HEK293 (cell line): Measurements from ENCODE around the gene EFNA2.

ENCODE experiments used
- BCL11A ChIP-seq: fragments of 450-650 bp; formaldehyde crosslinking; IDR thresholded peaks from 2 replicates; pipeline ENCODE4 v1.5.1; 2016; ENCODE audit warnings: low read depth, missing biosample characterization, missing genetic modification characterization
- GLIS1 ChIP-seq: fragments of 450-650 bp; formaldehyde crosslinking; IDR thresholded peaks from 2 replicates; pipeline ENCODE4 v1.5.1; 2016; ENCODE audit warnings: missing biosample characterization, missing genetic modification characterization
- IKZF3 ChIP-seq: fragments of 450-650 bp; IDR thresholded peaks from 2 replicates; pipeline ENCODE4 v1.5.0; 2018; ENCODE audit warnings: missing biosample characterization, mild to moderate bottlenecking, missing genetic modification characterization, moderate library complexity
- KLF7 ChIP-seq: fragments of 450-650 bp; formaldehyde crosslinking; IDR thresholded peaks from 2 replicates; pipeline ENCODE4 v1.5.1; 2016; ENCODE audit warnings: missing biosample characterization, missing genetic modification characterization, borderline replicate concordance
- KLF8 ChIP-seq: fragments of 450-650 bp; formaldehyde crosslinking; IDR thresholded peaks from 2 replicates; pipeline ENCODE4 v1.5.1; 2016; ENCODE audit warnings: missing biosample characterization, missing genetic modification characterization
- OVOL3 ChIP-seq: fragments of 450-650 bp; formaldehyde crosslinking; IDR thresholded peaks from 2 replicates; pipeline ENCODE4 v1.5.1; 2016; ENCODE audit warnings: missing biosample characterization, missing genetic modification characterization
- PRDM1 ChIP-seq: fragments of 450-650 bp; formaldehyde crosslinking; IDR thresholded peaks from 2 replicates; pipeline ENCODE4; 2016; ENCODE audit warnings: missing biosample characterization, missing genetic modification characterization
- SP7 ChIP-seq: fragments of 450-650 bp; formaldehyde crosslinking; IDR thresholded peaks from 2 replicates; pipeline ENCODE4 v1.5.1; 2016; ENCODE audit warnings: missing biosample characterization, missing genetic modification characterization
- ZBTB20 ChIP-seq: fragments of 450-650 bp; formaldehyde crosslinking; IDR thresholded peaks from 2 replicates; pipeline ENCODE4 v1.5.1; 2016; ENCODE audit warnings: missing biosample characterization, missing genetic modification characterization
- ZNF211 ChIP-seq: fragments of 450-650 bp; formaldehyde crosslinking; IDR thresholded peaks from 2 replicates; pipeline ENCODE4 v1.5.1; 2016; ENCODE audit warnings: low read depth, missing biosample characterization, missing genetic modification characterization
- ZNF248 ChIP-seq: fragments of 450-650 bp; formaldehyde crosslinking; IDR thresholded peaks from 2 replicates; pipeline ENCODE4 v1.5.1; 2017; ENCODE audit warnings: missing biosample characterization, missing genetic modification characterization
- ZNF518A ChIP-seq: fragments of 450-650 bp; formaldehyde crosslinking; conservative IDR thresholded peaks from 2 replicates; pipeline ENCODE4 v1.5.1; 2016; ENCODE audit warnings: low read depth, missing biosample characterization, missing genetic modification characterization
- ZNF548 ChIP-seq: fragments of 450-650 bp; formaldehyde crosslinking; IDR thresholded peaks from 2 replicates; pipeline ENCODE4 v1.5.1; 2016; ENCODE audit warnings: missing biosample characterization, missing genetic modification characterization
- ZNF626 ChIP-seq: fragments of 450-650 bp; sonication (Bioruptor Pico); formaldehyde crosslinking; IDR thresholded peaks from 2 replicates; pipeline ENCODE4 v1.5.1; 2018; ENCODE audit warnings: missing biosample characterization, missing genetic modification characterization, inconsistent platforms
- ZNF629 ChIP-seq: fragments of 450-650 bp; formaldehyde crosslinking; IDR thresholded peaks from 2 replicates; pipeline ENCODE4 v1.5.1; 2017; ENCODE audit warnings: missing biosample characterization, missing genetic modification characterization
- ZNF677 ChIP-seq: fragments of 450-650 bp; IDR thresholded peaks from 2 replicates; pipeline ENCODE4 v1.5.0; 2018; ENCODE audit warnings: missing biosample characterization, mild to moderate bottlenecking, missing genetic modification characterization, moderate library complexity
- ZNF777 ChIP-seq: fragments of 450-650 bp; formaldehyde crosslinking; IDR thresholded peaks from 2 replicates; pipeline ENCODE4 v1.5.1; 2017; ENCODE audit warnings: missing biosample characterization, missing genetic modification characterization, borderline replicate concordance
- ZNF791 ChIP-seq: fragments of 450-650 bp; formaldehyde crosslinking; IDR thresholded peaks from 2 replicates; pipeline ENCODE4 v1.5.1; 2016; ENCODE audit warnings: missing biosample characterization, missing genetic modification characterization
- ZNF837 ChIP-seq: fragments of 450-650 bp; formaldehyde crosslinking; IDR thresholded peaks from 2 replicates; pipeline ENCODE4 v1.5.1; 2016; ENCODE audit warnings: missing biosample characterization, missing genetic modification characterization
- TF ChIP-seq, protein P1 (sequence below): fragments of 450-650 bp; formaldehyde crosslinking; IDR thresholded peaks from 2 replicates; pipeline ENCODE4 v1.5.1; 2016; ENCODE audit warnings: missing biosample characterization, missing genetic modification characterization
- TF ChIP-seq, protein P2 (sequence below): fragments of 450-650 bp; formaldehyde crosslinking; IDR thresholded peaks from 2 replicates; pipeline ENCODE4 v1.5.1; 2017; ENCODE audit warnings: missing biosample characterization, missing genetic modification characterization
- TF ChIP-seq, protein P3 (sequence below): fragments of 450-650 bp; formaldehyde crosslinking; IDR thresholded peaks from 2 replicates; pipeline ENCODE4 v1.5.1; 2016; ENCODE audit warnings: missing biosample characterization, missing genetic modification characterization
- TF ChIP-seq, protein P4 (sequence below): fragments of 450-650 bp; formaldehyde crosslinking; IDR thresholded peaks from 2 replicates; pipeline ENCODE4 v1.5.1; 2016; ENCODE audit warnings: missing biosample characterization, missing genetic modification characterization
- TF ChIP-seq, protein P5 (sequence below): fragments of 450-650 bp; formaldehyde crosslinking; IDR thresholded peaks from 2 replicates; pipeline ENCODE4 v1.5.1; 2016; ENCODE audit warnings: missing biosample characterization, missing genetic modification characterization

Gene EFNA2

GRCh38 chr19:1239796-1240737 lies 45.6 kb upstream of the EFNA2 start (continued):
- TF ChIP-seq, protein P1, sequence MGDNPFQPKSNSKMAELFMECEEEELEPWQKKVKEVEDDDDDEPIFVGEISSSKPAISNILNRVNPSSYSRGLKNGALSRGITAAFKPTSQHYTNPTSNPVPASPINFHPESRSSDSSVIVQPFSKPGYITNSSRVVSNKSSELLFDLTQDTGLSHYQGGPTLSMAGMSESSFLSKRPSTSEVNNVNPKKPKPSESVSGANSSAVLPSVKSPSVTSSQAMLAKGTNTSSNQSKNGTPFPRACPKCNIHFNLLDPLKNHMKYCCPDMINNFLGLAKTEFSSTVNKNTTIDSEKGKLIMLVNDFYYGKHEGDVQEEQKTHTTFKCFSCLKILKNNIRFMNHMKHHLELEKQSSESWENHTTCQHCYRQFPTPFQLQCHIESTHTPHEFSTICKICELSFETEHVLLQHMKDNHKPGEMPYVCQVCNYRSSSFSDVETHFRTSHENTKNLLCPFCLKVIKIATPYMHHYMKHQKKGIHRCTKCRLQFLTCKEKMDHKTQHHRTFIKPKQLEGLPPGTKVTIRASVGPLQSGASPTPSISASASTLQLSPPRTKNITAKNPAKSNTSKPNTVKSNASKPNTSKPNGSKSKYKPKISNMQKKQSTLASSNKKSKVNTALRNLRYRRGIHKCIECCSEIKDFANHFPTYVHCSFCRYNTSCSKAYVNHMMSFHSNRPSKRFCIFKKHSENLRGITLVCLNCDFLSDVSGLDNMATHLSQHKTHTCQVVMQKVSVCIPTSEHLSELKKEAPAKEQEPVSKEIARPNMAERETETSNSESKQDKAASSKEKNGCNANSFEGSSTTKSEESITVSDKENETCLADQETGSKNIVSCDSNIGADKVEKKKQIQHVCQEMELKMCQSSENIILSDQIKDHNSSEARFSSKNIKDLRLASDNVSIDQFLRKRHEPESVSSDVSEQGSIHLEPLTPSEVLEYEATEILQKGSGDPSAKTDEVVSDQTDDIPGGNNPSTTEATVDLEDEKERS = no peak
- peak; percentile 97 for TF ChIP-seq ZNF629 (tag by site-specific recombination)
- no peak for TF ChIP-seq ZNF837
- TF ChIP-seq ZNF248 = no peak
- no peak for TF ChIP-seq ZNF677 (tag by site-specific recombination)
- no peak for TF ChIP-seq PRDM1 (tag by site-specific recombination)
- no peak for TF ChIP-seq ZNF626 (tag by site-specific recombination)
- no peak; the same call in 1 of the 2 replicates for TF ChIP-seq KLF7 (tag by site-specific recombination)
- TF ChIP-seq ZBTB20 = peak; percentile 43; the same call in 1 of the 2 replicates
- TF ChIP-seq ZNF777 = no peak
- TF ChIP-seq, protein P2, sequence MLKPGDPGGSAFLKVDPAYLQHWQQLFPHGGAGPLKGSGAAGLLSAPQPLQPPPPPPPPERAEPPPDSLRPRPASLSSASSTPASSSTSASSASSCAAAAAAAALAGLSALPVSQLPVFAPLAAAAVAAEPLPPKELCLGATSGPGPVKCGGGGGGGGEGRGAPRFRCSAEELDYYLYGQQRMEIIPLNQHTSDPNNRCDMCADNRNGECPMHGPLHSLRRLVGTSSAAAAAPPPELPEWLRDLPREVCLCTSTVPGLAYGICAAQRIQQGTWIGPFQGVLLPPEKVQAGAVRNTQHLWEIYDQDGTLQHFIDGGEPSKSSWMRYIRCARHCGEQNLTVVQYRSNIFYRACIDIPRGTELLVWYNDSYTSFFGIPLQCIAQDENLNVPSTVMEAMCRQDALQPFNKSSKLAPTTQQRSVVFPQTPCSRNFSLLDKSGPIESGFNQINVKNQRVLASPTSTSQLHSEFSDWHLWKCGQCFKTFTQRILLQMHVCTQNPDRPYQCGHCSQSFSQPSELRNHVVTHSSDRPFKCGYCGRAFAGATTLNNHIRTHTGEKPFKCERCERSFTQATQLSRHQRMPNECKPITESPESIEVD (tag by site-specific recombination) = no peak
- no peak for TF ChIP-seq ZNF548 (tag by site-specific recombination)
- TF ChIP-seq ZNF211 (tag by site-specific recombination) = no peak
- TF ChIP-seq GLIS1 (tag by site-specific recombination) = peak; percentile 85
- peak; percentile 25; the same call in 1 of the 2 replicates for TF ChIP-seq KLF8 (tag by site-specific recombination)
- TF ChIP-seq IKZF3 (tag by site-specific recombination) = peak; percentile 91; the same call in 1 of the 2 replicates
- TF ChIP-seq, protein P3, sequence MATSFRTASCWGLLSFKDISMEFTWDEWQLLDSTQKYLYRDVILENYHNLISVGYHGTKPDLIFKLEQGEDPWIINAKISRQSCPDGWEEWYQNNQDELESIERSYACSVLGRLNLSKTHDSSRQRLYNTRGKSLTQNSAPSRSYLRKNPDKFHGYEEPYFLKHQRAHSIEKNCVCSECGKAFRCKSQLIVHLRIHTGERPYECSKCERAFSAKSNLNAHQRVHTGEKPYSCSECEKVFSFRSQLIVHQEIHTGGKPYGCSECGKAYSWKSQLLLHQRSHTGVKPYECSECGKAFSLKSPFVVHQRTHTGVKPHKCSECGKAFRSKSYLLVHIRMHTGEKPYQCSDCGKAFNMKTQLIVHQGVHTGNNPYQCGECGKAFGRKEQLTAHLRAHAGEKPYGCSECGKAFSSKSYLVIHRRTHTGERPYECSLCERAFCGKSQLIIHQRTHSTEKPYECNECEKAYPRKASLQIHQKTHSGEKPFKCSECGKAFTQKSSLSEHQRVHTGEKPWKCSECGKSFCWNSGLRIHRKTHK = no peak
- TF ChIP-seq, protein P4, sequence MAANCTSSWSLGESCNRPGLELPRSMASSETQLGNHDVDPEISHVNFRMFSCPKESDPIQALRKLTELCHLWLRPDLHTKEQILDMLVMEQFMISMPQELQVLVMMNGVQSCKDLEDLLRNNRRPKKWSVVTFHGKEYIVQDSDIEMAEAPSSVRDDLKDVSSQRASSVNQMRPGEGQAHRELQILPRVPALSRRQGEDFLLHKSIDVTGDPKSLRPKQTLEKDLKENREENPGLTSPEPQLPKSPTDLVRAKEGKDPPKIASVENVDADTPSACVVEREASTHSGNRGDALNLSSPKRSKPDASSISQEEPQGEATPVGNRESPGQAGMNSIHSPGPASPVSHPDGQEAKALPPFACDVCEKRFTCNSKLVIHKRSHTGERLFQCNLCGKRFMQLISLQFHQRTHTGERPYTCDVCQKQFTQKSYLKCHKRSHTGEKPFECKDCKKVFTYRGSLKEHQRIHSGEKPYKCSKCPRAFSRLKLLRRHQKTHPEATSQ (tag by site-specific recombination) = no peak
- TF ChIP-seq ZNF791 (tag by site-specific recombination) = no peak
- TF ChIP-seq BCL11A (tag by site-specific recombination) = peak; percentile 47; the same call in 1 of the 2 replicates
- no peak for TF ChIP-seq ZNF518A (tag by site-specific recombination)
- no peak for TF ChIP-seq OVOL3 (tag by site-specific recombination)
- TF ChIP-seq SP7 (tag by site-specific recombination) = 0 out of 2 replicates have a peak, but pooled peaks have one; percentile 4
- TF ChIP-seq, protein P5, sequence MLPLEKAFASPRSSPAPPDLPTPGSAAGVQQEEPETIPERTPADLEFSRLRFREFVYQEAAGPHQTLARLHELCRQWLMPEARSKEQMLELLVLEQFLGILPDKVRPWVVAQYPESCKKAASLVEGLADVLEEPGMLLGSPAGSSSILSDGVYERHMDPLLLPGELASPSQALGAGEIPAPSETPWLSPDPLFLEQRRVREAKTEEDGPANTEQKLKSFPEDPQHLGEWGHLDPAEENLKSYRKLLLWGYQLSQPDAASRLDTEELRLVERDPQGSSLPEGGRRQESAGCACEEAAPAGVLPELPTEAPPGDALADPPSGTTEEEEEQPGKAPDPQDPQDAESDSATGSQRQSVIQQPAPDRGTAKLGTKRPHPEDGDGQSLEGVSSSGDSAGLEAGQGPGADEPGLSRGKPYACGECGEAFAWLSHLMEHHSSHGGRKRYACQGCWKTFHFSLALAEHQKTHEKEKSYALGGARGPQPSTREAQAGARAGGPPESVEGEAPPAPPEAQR = no peak
